Stimulated activated CD4-positive, alpha-beta T cell treated with anti-CD3 and anti-CD28 coated beads, Interleukin-15, amount 100 ng/mL, for 24 hours (primary cell): Measurements from ENCODE around the gene EGLN2.
A peak's percentile ranks its signal among the peaks of the same experiment; 100 is the strongest.
"Not testable (repeated sequence)": the region's sequence is repeated elsewhere in the genome, so short reads cannot be mapped to it uniquely, and the experiment has no call there.

Experiments used
- DNase-seq: peaks from one replicate; pipeline ENCODE4 v3.0.0-alpha.2; 2020

The EGLN2 gene

DNA sequence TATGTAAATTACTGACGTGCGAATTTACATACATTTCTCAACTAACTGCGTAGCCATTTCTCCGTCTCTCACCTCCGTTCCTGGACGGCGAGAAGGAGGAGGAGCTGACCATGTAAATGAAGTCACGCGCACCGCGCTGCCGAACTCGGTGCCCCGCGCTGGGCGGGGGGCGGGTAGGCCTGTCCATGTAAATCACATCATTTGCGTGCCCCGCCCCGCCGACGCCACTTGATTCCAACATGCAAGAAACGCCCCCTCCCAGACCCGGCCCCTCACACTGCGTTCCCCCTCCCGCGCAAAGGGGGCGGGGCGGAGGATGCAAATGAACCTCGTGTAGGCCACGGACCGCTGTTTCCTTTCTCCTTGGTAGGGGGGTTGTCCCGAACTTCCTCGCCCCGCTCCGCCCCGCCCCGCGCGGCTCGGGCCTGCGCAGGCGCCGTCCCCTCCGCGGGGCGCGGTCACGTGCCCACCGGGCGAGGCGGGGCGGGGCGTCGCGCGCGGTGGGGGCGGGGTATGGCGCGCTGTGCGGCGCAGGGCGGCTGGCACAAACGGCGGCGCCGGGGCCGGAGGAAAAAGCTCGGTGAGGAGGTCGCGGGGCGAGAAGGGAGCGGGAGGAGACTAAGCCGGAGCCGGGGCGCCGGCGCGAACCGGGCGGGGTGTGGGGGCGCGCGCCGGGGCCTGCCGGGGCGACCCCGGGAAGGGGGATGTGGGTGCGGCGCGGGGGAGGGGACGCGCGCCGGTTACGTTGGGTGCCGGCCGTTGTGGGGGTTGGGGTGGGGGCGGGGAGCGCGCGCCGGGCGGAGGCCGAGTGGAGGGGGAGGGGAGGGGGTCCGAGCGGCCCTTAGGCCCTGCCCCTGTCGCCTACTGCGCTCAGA, at the start of gene EGLN2:
Gene EGLN2, plus strand, starts transcription at position 509 of the 875 bp plus-strand sequence. CDS start 1,382 bp downstream, outside the sequence.
- peak; percentile 100 for DNase-seq

DNA sequence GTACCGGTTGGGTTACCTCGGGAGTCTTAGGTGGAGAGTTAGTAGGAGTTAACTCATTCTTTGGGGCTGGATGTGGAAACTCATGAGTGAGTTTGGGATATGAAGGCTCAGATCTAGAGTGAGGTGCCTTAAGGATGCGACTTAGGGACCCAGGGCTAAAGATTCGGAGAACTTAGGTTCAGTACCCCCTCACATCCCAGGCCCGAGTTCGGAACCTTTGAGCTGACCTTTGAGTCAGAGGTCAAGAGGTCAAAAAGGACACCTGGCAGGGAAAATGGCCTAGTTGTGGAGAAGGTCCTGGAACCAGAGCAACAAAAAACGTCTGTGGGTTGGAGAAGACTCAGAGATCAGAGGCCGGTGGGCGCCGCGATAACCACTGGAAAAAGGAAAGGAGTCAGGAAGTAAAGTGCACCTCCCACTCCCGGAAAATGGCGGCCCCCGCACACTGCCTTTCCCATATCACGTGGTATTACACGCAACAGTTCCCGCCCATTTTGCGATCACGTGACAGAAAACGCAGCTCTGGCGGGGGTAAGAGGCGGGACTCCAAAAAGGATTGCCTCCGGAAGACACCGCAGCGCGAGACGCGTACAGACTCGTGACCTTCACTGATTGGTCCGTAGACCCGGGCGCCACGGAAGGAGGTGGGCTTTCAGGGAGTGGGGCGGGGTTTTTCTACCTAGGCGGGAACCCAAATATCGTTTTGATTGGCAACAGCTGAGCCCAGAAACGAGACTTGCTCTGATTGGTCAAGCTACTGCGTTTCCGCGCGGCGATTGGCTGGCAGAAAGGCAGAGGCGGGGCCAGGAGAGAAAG, 48.7 kb upstream of the EGLN2 start, which contains the start of gene ACTMAP:
Gene ACTMAP, minus strand, starts transcription at position 420 of the 816 bp plus-strand sequence. CDS start 674 bp downstream, outside the sequence.
- DNase-seq, result peak; percentile 99

DNA sequence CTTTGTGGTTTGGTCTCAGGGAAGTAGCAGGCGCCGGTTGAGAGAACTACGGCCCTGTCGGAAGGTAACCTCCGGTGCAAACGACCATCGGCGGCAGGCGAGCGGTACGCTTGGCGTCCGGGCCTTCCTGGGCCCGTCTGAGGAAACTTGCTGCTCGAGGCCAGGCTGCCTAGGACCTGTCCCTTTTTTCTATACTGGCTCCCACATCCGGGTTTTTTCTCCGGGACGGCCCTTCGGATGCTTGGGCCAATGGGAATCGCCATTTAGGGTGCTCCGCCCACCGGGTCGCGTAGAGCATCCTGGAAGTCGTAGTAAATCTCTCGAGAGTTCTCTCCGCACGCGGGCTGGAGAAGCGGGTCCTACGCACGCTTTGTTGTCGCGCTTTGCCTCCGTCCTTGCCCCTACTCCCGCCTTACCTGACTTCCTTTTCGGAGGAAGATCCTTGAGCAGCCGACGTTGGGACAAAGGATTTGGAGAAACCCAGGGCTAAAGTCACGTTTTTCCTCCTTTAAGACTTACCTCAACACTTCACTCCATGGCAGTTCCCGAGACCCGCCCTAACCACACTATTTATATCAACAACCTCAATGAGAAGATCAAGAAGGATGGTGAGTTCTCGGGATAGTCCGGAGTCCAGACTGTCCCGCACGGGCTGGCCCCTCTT, 48.0 kb upstream of the EGLN2 start, which contains the start of gene SNRPA:
Gene SNRPA, plus strand, starts transcription at position 330 of the 664 bp plus-strand sequence. Its CDS starts 206 bp downstream, at position 536.
- DNase-seq, result peak; percentile 98

DNA sequence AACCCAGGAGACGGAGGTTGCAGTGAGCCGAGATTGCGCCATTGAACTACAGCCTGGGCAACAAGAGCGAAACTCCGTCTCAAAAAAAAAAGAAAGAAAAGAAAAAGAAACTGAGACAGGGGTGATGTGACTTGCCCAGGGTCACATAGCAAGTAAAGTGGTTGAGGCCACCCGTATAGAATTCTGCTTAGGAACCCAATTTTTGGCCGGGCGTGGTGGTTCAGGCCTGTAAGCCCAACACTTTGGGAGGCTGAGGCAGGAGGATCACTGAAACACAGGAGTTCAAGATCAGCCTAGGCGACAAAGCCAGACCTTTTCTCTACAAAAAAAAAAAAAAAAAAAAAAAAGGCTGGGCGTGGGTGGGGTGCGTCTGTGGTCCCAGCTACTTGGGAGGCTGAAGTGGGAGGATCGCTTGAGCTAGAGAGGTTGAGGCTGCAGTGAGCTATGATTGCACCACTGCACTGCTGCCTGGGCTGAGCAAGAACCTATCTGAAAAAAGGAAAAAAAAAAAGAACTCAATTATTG, 46.7 kb upstream of the EGLN2 start:
- DNase-seq, result peak; percentile 42

DNA sequence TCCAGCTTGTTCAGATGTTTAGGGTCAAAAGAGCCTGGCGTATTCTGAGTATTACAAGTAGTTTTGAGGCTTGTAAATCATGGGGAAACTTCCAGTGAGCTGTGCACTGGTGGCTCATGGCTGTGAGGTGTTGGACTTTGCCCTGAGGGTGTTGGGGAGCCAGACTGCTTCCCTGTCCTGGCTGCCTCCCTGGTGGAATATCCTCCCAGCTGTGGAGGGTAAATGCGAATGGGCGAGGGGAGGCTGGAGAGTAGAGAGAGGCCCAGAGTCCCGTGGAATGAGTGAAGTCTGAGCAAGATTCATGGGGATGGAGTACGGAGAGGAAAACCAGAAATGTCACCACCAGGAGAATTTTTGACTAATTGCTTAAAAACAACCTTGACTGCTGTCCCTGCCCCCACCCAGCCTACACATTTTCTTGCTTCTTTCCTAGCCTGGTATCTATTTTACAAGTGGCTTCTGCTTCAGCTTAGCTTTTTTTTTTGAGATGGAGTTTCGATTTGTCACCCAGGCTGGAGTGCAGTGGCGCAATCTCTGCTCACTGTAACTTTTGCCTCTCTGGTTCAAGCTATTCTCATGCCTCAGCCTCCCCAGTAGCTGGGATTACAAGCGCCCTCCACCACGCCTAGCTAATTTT, 44.3 kb upstream of the EGLN2 start:
- peak; percentile 86 for DNase-seq

DNA sequence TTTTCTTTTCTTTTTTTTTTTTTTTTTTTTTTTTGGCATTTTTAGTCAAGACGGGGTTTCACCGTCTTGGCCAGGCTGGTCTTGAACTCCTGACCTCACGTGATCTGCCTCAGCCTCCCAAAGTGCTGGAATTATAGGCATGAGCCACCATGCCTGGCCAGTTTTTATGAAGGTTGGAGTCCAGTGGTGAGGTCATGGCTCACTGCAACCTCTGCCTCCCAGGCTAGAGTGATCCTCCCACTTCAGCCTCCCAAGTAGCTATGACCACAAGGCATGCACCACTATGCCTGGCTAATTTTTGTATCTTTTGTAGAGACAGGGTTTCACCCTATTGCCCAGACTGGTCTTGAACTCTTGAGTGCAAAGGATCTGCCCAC, 43.8 kb upstream of the EGLN2 start:
- no peak for DNase-seq

DNA sequence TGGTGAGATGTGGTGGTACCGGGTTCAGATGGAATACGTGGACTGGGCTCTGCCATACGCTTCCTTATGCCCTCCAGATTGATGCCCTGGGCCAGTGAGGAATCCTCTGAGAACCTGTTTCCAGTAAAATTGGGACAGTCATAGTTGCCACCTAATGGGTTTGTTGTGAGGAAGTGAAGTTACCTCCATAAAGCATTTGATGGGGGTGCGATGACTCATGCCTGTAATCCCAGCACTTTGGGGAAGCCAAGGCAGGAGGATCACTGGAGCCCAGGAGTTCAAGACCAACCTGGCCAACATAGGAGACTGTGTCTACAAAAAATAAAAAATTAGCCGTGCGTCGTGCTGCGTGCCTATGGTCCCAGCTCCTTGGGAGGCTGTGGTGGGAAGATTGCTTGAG, 43.2 kb upstream of the EGLN2 start:
- DNase-seq, result no peak

DNA sequence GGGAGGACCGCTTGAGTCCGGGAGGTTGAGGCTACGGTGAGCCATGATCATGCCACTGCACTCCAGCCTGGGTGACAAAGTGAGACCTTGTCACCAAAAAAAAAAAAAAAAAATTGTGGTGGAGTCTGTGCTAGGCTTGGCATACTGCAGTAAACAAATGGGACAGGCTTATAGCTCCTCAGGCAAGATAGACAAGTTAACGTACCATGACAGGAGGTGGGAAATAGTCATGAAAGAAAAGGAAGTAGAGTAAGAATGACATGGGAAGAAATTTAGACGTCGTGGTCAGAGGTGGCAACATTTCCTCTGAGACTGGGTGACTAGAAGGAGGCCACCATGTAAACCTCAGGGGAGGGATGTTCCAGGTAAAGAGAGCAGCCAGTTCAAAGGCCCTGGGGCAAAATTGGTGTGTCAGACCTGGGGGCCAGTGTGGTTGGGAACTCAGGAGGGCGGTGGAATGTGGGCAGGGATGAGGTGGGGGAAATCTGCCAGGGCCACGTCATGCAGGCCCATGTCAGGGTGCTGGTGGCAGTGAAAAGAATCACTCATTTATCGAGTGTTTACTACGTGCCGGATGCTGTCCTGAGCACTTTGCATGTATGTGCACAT, 42.4 kb upstream of the EGLN2 start:
- DNase-seq, result peak; percentile 60

DNA sequence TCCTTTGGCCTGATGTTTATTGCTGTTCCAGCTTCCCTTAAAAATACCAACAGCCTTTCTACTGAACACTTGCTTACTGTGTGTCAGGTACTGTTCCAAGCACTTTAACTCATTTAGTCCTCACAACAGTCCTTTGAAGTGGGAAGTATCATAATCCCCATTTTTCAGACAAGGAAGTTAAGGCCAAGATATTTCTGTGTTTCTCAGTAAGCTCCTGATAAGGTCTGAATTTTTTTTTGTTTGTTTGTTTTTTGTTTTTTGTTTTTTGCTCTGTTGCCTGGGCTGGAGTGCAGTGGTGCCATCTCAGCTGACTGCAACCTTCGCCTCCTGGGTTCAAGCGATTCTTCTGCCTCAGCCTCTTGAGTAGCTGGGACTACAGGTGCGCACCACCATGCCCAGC, 40.5 kb upstream of the EGLN2 start:
- DNase-seq, result no peak

DNA sequence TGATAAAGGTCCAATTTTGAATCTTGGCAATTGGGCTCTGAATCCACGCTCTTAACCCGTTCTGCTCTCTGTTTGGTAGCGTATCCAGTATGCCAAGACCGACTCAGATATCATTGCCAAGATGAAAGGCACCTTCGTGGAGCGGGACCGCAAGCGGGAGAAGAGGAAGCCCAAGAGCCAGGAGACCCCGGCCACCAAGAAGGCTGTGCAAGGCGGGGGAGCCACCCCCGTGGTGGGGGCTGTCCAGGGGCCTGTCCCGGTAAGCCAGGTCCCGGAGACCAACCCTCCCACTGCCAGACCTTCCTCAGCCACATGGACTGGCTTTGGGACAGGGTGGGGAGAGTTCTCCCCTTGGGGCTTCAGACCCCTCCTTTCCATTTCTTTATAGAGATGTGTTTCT, 39.6 kb upstream of the EGLN2 start:
- DNase-seq, result no peak

DNA sequence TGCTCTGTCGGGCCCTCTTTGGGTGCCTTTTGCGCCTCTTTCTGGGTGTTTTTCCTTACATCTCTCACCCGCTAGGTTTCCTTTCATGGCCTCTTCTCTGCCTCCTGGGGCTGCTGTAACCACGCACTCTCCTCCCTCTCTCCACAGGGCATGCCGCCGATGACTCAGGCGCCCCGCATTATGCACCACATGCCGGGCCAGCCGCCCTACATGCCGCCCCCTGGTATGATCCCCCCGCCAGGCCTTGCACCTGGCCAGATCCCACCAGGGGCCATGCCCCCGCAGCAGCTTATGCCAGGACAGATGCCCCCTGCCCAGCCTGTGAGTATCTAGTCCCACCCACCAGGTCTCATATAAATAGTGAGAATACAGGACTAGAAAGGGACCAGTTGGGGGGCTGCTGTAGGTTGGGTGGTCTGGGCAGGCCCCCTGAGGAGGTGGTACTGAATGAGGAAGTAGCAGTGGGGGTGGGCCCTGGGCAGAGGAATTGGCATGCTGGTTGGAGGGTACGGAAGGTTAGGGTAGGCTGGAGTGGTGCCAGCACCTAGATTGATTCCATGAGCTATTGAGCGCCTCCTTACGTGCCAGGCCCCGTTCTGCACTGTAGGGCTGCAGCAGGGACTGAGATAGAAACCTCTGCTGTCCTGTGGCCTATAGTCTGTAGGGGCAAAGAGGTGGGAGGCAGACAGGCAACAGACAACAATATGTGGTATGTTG, 36.1 kb upstream of the EGLN2 start:
- DNase-seq, result no peak

DNA sequence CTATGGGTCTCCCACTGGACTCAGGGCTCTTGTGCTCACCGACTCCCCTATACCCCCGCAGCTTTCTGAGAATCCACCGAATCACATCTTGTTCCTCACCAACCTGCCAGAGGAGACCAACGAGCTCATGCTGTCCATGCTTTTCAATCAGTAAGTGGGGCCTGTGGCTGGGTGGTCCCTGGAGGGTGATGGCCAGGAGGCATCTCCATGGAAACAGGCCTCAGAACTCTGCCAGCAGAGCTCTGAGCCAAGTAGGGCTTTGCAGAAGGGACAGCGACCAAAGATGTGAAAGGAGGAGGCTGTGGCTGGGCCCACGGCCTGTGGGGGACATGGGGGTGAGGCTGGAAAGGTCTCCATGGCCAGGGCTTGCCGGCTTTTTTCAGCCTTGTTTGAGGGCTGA, 35.5 kb upstream of the EGLN2 start:
- DNase-seq, result no peak

GRCh38 chr19:40763963-40764362, 35.0 kb upstream of the EGLN2 start:
- no peak for DNase-seq

DNA sequence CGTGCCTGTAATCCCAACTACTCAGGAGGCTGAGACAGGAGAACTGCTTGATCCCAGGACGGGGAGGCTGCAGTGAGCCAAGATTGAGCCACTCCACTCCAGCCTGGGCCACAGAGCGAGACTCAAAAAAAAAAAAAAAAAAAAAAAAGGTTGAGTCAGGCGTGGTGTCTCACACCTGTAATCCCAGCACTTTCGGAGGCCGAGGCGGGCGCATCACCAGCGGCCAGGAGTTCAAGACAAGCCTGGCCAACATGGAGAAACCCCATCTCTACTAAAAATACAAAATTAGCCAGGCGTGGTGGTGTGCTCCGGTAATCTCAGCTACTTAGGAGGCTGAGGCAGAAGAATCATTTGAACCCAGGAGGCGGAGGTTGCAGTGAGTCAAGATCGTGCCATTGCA, 32.6 kb upstream of the EGLN2 start:
- DNase-seq, result not testable (repeated sequence)

DNA sequence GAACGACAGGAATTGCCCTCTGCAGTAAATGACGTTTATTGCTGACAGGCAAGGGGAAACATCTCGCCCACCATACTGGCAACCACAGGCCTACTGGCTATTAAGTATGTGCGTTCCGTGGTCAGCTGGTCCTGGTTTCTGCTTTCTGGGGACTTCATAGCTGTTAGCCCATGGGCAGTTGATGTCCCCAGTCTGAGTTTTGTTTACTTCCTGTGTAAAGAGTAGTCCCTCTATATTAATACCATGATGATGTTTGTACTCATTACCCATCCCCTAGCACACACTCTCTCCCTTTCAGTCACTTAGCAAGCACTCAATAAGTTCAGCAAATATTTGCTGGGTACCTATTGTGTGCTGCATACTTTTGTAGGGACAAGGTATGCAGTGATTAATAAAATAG, 30.1 kb upstream of the EGLN2 start:
- DNase-seq, result no peak

- DNase-seq, result not testable (repeated sequence)
These were observed 27.7 kb upstream of the EGLN2 start for GRCh38 chr19:40771101-40771862.

GRCh38 chr19:40774916-40775631, 23.9 kb upstream of the EGLN2 start, which contains the start of gene MIA:
Gene MIA (plus strand): TSS chr19:40775521. CDS start chr19:40775543, 22 bp downstream.
- no peak for DNase-seq

DNA sequence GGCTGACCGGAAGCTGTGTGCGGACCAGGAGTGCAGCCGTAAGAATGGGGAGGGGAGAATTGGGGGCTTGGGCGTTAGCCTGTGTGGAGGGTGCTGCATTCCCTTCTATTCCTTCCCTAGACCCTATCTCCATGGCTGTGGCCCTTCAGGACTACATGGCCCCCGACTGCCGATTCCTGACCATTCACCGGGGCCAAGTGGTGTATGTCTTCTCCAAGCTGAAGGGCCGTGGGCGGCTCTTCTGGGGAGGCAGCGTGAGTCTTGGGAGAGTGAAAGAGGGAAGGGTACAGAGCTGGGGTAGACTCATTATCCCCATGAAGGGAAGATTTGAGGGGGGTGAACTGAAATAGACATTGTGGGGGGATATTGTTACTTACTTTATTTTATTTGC, 23.4 kb upstream of the EGLN2 start:
- DNase-seq, result no peak

GRCh38 chr19:40776364-40776763, 22.6 kb upstream of the EGLN2 start:
- no peak for DNase-seq
